HTERT RPE-1 (cell line): ENCODE data around the gene IGF1.
"Not testable (repeated sequence)": the region's sequence is repeated elsewhere in the genome, so short reads cannot be mapped to it uniquely, and the experiment has no call there.

Source experiments
- in situ Hi-C: fragments of 300-500 bp; cut with MboI; formaldehyde crosslinking; loops from 4 replicates; pipeline ENCODE4 v1.14.3; 2020; ENCODE audit warnings: low sequenced_read_pairs

IGF1 gene

GRCh38 chr12:102394200-102394599 lies 86.2 kb downstream of the IGF1 start:
- in situ Hi-C loops, result no loop called here

- in situ Hi-C loops, result no loop called here
Measured at GRCh38 chr12:102390068-102390467, 90.3 kb downstream of the IGF1 start.

- in situ Hi-C loops, result no loop called here
Measured at GRCh38 chr12:102388469-102388868, 91.9 kb downstream of the IGF1 start.

- in situ Hi-C loops, result no loop called here
Measured at GRCh38 chr12:102385343-102385742, 95.0 kb downstream of the IGF1 start.

GRCh38 chr12:102379346-102380162 lies 100.8 kb downstream of the IGF1 start:
- in situ Hi-C loops, result no loop called here

- in situ Hi-C loops, result no loop called here
Measured at GRCh38 chr12:102376781-102377180, 103.6 kb downstream of the IGF1 start.

GRCh38 chr12:102376181-102376747 lies 104.1 kb downstream of the IGF1 start:
- in situ Hi-C loops, result no loop called here

GRCh38 chr12:102374190-102374589 lies 106.2 kb downstream of the IGF1 start:
- in situ Hi-C loops, result no loop called here

GRCh38 chr12:102372087-102372486 lies 108.3 kb downstream of the IGF1 start:
- in situ Hi-C loops, result no loop called here

- in situ Hi-C loops, result no loop called here
Measured at GRCh38 chr12:102371165-102371564, 109.2 kb downstream of the IGF1 start.

- in situ Hi-C loops, result no loop called here
Measured at GRCh38 chr12:102369876-102370275, 110.5 kb downstream of the IGF1 start.

GRCh38 chr12:102365365-102365764 lies 115.0 kb downstream of the IGF1 start:
- in situ Hi-C loops, result no loop called here

GRCh38 chr12:102364709-102365108 lies 115.7 kb downstream of the IGF1 start:
- in situ Hi-C loops, result no loop called here

GRCh38 chr12:102356690-102357089 lies 123.7 kb downstream of the IGF1 start:
- in situ Hi-C loops, result no loop called here

- in situ Hi-C loops, result not testable (repeated sequence)
Measured at GRCh38 chr12:102354281-102354680, 126.1 kb downstream of the IGF1 start.

- in situ Hi-C loops, result no loop called here
Measured at GRCh38 chr12:102351322-102351721, 129.0 kb downstream of the IGF1 start.

- in situ Hi-C loops, result no loop called here
Measured at GRCh38 chr12:102350070-102350469, 130.3 kb downstream of the IGF1 start.

- in situ Hi-C loops, result no loop called here
Measured at GRCh38 chr12:102349079-102349478, 131.3 kb downstream of the IGF1 start.

- in situ Hi-C loops, result no loop called here
Measured at GRCh38 chr12:102347811-102348210, 132.6 kb downstream of the IGF1 start.
